ENCODE data around the gene DYNC1I2. TPM values are rescaled to one million over a fixed set of nuclear protein-coding genes. Genes with fewer than 3 reads are reported as not detected.
A peak's percentile ranks its signal among the peaks of the same experiment; 100 is the strongest.

Gene DYNC1I2
- total RNA-seq (77.2 TPM), polyA plus RNA-seq (74.2 TPM)
- long read RNA-seq, donor 1: 0 reads
- long read RNA-seq, donor 2, transcript DYNC1I2-203 (16 exons, 2,572 nt): major isoform, 23 of 98 reads
- long read RNA-seq, donor 2, transcript DYNC1I2-221 (3 exons, 581 nt): minor isoform, 6 of 98 reads
- long read RNA-seq, donor 2, transcript DYNC1I2-201 (16 exons, 2,589 nt): minor isoform, 11 of 98 reads
- long read RNA-seq, donor 2, partial matches to known transcripts: 56 of 98 reads
- long read RNA-seq, donor 2, other reads (novel, unspliced or antisense): 0 of 98 reads
- long read RNA-seq, donor 3, transcript DYNC1I2-201 (16 exons, 2,589 nt): minor isoform, 5 of 80 reads
- long read RNA-seq, donor 3, transcript DYNC1I2-203 (16 exons, 2,572 nt): major isoform, 11 of 80 reads
- long read RNA-seq, donor 3, partial matches to known transcripts: 63 of 80 reads
- long read RNA-seq, donor 3, other reads (novel, unspliced or antisense): 0 of 80 reads
- long read RNA-seq, donor 4, partial matches to known transcripts: 22 of 31 reads
- long read RNA-seq, donor 4, other reads (novel, unspliced or antisense): 0 of 31 reads
- long read RNA-seq, donor 5, transcript DYNC1I2-203 (16 exons, 2,572 nt): major isoform, 14 of 134 reads
- long read RNA-seq, donor 5, partial matches to known transcripts: 112 of 134 reads
- long read RNA-seq, donor 5, other reads (novel, unspliced or antisense): 0 of 134 reads
- long read RNA-seq, donor 6, transcript DYNC1I2-203 (16 exons, 2,572 nt): major isoform, 8 of 20 reads
- long read RNA-seq, donor 6, partial matches to known transcripts: 6 of 20 reads
- long read RNA-seq, donor 6, other reads (novel, unspliced or antisense): 0 of 20 reads
- long read RNA-seq, donor 7, transcript DYNC1I2-201 (16 exons, 2,589 nt): minor isoform, 8 of 71 reads
- long read RNA-seq, donor 7, transcript DYNC1I2-203 (16 exons, 2,572 nt): major isoform, 11 of 71 reads
- long read RNA-seq, donor 7, partial matches to known transcripts: 50 of 71 reads
- long read RNA-seq, donor 7, other reads (novel, unspliced or antisense): 0 of 71 reads
- long read RNA-seq, donor 8, transcript DYNC1I2-203 (16 exons, 2,572 nt): major isoform, 7 of 17 reads
- long read RNA-seq, donor 8, partial matches to known transcripts: 10 of 17 reads
- long read RNA-seq, donor 8, other reads (novel, unspliced or antisense): 0 of 17 reads
- long read RNA-seq, donor 9, transcript DYNC1I2-203 (16 exons, 2,572 nt): major isoform, 5 of 36 reads
- long read RNA-seq, donor 9, partial matches to known transcripts: 27 of 36 reads
- long read RNA-seq, donor 9, other reads (novel, unspliced or antisense): 0 of 36 reads
- long read RNA-seq, donor 10, partial matches to known transcripts: 37 of 42 reads
- long read RNA-seq, donor 10, other reads (novel, unspliced or antisense): 0 of 42 reads

GRCh38 chr2:171687287-171688128, at the start of gene DYNC1I2:
Gene DYNC1I2 (plus strand): TSS chr2:171687469. CDS start chr2:171690156, 2,687 bp downstream.
- peak within 1 kb of the TSS; percentile 43 to 80 for H3K27ac ChIP-seq (ENCODE audit: low read depth in 1 of 2, low read length in 1 of 2)

GRCh38 chr2:171651667-171652415, 35.4 kb upstream of the DYNC1I2 start:
- no peak for DNase-seq (ENCODE audit: low read depth in 6 of 9, low spot score in 9 of 9)

More at GRCh38 chr2:171687287-171688128, at the start of gene DYNC1I2:
- WGBS: under 1% methylated on average over 51 of the region's 51 CpGs
- Histone ChIP-seq H3K9me3 (ENCODE audit: control insufficient read depth in 2 of 2, insufficient read depth in 1 of 2, low read length in 1 of 2) (no peaks in the 10 kb centered on the region), H3K36me3 (ENCODE audit: control insufficient read depth in 2 of 2, insufficient read depth in 2 of 2, low read length in 1 of 2) (peaks cover 0 to 11% of the 10 kb centered on the region in 2 donors), H3K27me3 (ENCODE audit: control insufficient read depth in 2 of 2, insufficient read depth in 1 of 2, low read length in 1 of 2) (no peaks in the 10 kb centered on the region), H3K4me1 (ENCODE audit: control insufficient read depth in 2 of 2, insufficient read depth in 2 of 2, low read length in 2 of 2) (peaks cover 2 to 4% of the 10 kb centered on the region in 2 donors), H3K4me3 (ENCODE audit: low read length in 2 of 2) (peak within 1 kb of the TSS; percentile 88 to 89)
- peak; percentile 73 to 96 (median 85) for DNase-seq (ENCODE audit: low read depth in 6 of 9, low spot score in 9 of 9)

GRCh38 chr2:171652416-171652785, 34.9 kb upstream of the DYNC1I2 start:
- Histone ChIP-seq H3K27me3 (ENCODE audit: control insufficient read depth in 2 of 2, insufficient read depth in 1 of 2, low read length in 1 of 2) (no peaks in the 10 kb centered on the region), H3K9me3 (ENCODE audit: control insufficient read depth in 2 of 2, insufficient read depth in 1 of 2, low read length in 1 of 2) (peaks cover 0 to 2% of the 10 kb centered on the region in 2 donors), H3K4me1 (ENCODE audit: control insufficient read depth in 2 of 2, insufficient read depth in 2 of 2, low read length in 2 of 2) (no peaks in the 10 kb centered on the region), H3K36me3 (ENCODE audit: control insufficient read depth in 2 of 2, insufficient read depth in 2 of 2, low read length in 1 of 2) (no peaks in the 10 kb centered on the region), H3K27ac (ENCODE audit: low read depth in 1 of 2, low read length in 1 of 2) (no peak overlapping the region), H3K4me3 (ENCODE audit: low read length in 2 of 2) (no peak overlapping the region)
- no peak for DNase-seq (ENCODE audit: low read depth in 6 of 9, low spot score in 9 of 9)

More at GRCh38 chr2:171651667-171652415, 35.4 kb upstream of the DYNC1I2 start:
- no peak overlapping the region for H3K27ac ChIP-seq (ENCODE audit: low read depth in 1 of 2, low read length in 1 of 2)
- no peak overlapping the region for H3K4me3 ChIP-seq (ENCODE audit: low read length in 2 of 2)
- H3K27me3 ChIP-seq (ENCODE audit: control insufficient read depth in 2 of 2, insufficient read depth in 1 of 2, low read length in 1 of 2): no peaks in the 10 kb centered on the region
- H3K9me3 ChIP-seq (ENCODE audit: control insufficient read depth in 2 of 2, insufficient read depth in 1 of 2, low read length in 1 of 2): peaks cover 0 to 4% of the 10 kb centered on the region in 2 donors
- H3K4me1 ChIP-seq (ENCODE audit: control insufficient read depth in 2 of 2, insufficient read depth in 2 of 2, low read length in 2 of 2): no peaks in the 10 kb centered on the region
- H3K36me3 ChIP-seq (ENCODE audit: control insufficient read depth in 2 of 2, insufficient read depth in 2 of 2, low read length in 1 of 2): no peaks in the 10 kb centered on the region

- H3K4me3 ChIP-seq (ENCODE audit: low read length in 2 of 2): no peak overlapping the region
- H3K9me3 ChIP-seq (ENCODE audit: control insufficient read depth in 2 of 2, insufficient read depth in 1 of 2, low read length in 1 of 2): no peaks in the 10 kb centered on the region
- H3K4me1 ChIP-seq (ENCODE audit: control insufficient read depth in 2 of 2, insufficient read depth in 2 of 2, low read length in 2 of 2): no peaks in the 10 kb centered on the region
- no peak overlapping the region for H3K27ac ChIP-seq (ENCODE audit: low read depth in 1 of 2, low read length in 1 of 2)
- no peaks in the 10 kb centered on the region for H3K27me3 ChIP-seq (ENCODE audit: control insufficient read depth in 2 of 2, insufficient read depth in 1 of 2, low read length in 1 of 2)
- 12% methylated on average over 1 of the region's 1 CpG for WGBS
- DNase-seq (ENCODE audit: low read depth in 6 of 9, low spot score in 9 of 9): no peak
- no peaks in the 10 kb centered on the region for H3K36me3 ChIP-seq (ENCODE audit: control insufficient read depth in 2 of 2, insufficient read depth in 2 of 2, low read length in 1 of 2)
Observed at GRCh38 chr2:171655586-171655985, 31.7 kb upstream of the DYNC1I2 start.

GRCh38 chr2:171667041-171667440, 20.2 kb upstream of the DYNC1I2 start:
- H3K36me3 ChIP-seq (ENCODE audit: control insufficient read depth in 2 of 2, insufficient read depth in 2 of 2, low read length in 1 of 2): no peaks in the 10 kb centered on the region
- no peak for DNase-seq (ENCODE audit: low read depth in 6 of 9, low spot score in 9 of 9)
- no peaks in the 10 kb centered on the region for H3K27me3 ChIP-seq (ENCODE audit: control insufficient read depth in 2 of 2, insufficient read depth in 1 of 2, low read length in 1 of 2)
- H3K4me1 ChIP-seq (ENCODE audit: control insufficient read depth in 2 of 2, insufficient read depth in 2 of 2, low read length in 2 of 2): no peaks in the 10 kb centered on the region
- no peak overlapping the region for H3K27ac ChIP-seq (ENCODE audit: low read depth in 1 of 2, low read length in 1 of 2)
- H3K4me3 ChIP-seq (ENCODE audit: low read length in 2 of 2): no peak overlapping the region
- H3K9me3 ChIP-seq (ENCODE audit: control insufficient read depth in 2 of 2, insufficient read depth in 1 of 2, low read length in 1 of 2): no peaks in the 10 kb centered on the region

- no peaks in the 10 kb centered on the region for H3K27me3 ChIP-seq (ENCODE audit: control insufficient read depth in 2 of 2, insufficient read depth in 1 of 2, low read length in 1 of 2)
- H3K4me3 ChIP-seq (ENCODE audit: low read length in 2 of 2): no peak overlapping the region
- H3K4me1 ChIP-seq (ENCODE audit: control insufficient read depth in 2 of 2, insufficient read depth in 2 of 2, low read length in 2 of 2): no peaks in the 10 kb centered on the region
- no peaks in the 10 kb centered on the region for H3K9me3 ChIP-seq (ENCODE audit: control insufficient read depth in 2 of 2, insufficient read depth in 1 of 2, low read length in 1 of 2)
- no peaks in the 10 kb centered on the region for H3K36me3 ChIP-seq (ENCODE audit: control insufficient read depth in 2 of 2, insufficient read depth in 2 of 2, low read length in 1 of 2)
- 96% methylated on average over 5 of the region's 5 CpGs for WGBS
- H3K27ac ChIP-seq (ENCODE audit: low read depth in 1 of 2, low read length in 1 of 2): no peak overlapping the region
- no peak for DNase-seq (ENCODE audit: low read depth in 6 of 9, low spot score in 9 of 9)
Observed at GRCh38 chr2:171668183-171668582, 19.1 kb upstream of the DYNC1I2 start.

GRCh38 chr2:171669121-171669520, 18.1 kb upstream of the DYNC1I2 start:
- Histone ChIP-seq H3K4me1 (ENCODE audit: control insufficient read depth in 2 of 2, insufficient read depth in 2 of 2, low read length in 2 of 2) (no peaks in the 10 kb centered on the region), H3K27me3 (ENCODE audit: control insufficient read depth in 2 of 2, insufficient read depth in 1 of 2, low read length in 1 of 2) (no peaks in the 10 kb centered on the region), H3K36me3 (ENCODE audit: control insufficient read depth in 2 of 2, insufficient read depth in 2 of 2, low read length in 1 of 2) (no peaks in the 10 kb centered on the region), H3K27ac (ENCODE audit: low read depth in 1 of 2, low read length in 1 of 2) (no peak overlapping the region), H3K4me3 (ENCODE audit: low read length in 2 of 2) (no peak overlapping the region), H3K9me3 (ENCODE audit: control insufficient read depth in 2 of 2, insufficient read depth in 1 of 2, low read length in 1 of 2) (no peaks in the 10 kb centered on the region)
- 67% methylated on average over 3 of the region's 3 CpGs for WGBS
- no peak for DNase-seq (ENCODE audit: low read depth in 6 of 9, low spot score in 9 of 9)

GRCh38 chr2:171670655-171671054, 16.6 kb upstream of the DYNC1I2 start:
- Histone ChIP-seq H3K27me3 (ENCODE audit: control insufficient read depth in 2 of 2, insufficient read depth in 1 of 2, low read length in 1 of 2) (no peaks in the 10 kb centered on the region), H3K27ac (ENCODE audit: low read depth in 1 of 2, low read length in 1 of 2) (no peak overlapping the region), H3K4me3 (ENCODE audit: low read length in 2 of 2) (no peak overlapping the region), H3K9me3 (ENCODE audit: control insufficient read depth in 2 of 2, insufficient read depth in 1 of 2, low read length in 1 of 2) (no peaks in the 10 kb centered on the region), H3K4me1 (ENCODE audit: control insufficient read depth in 2 of 2, insufficient read depth in 2 of 2, low read length in 2 of 2) (no peaks in the 10 kb centered on the region), H3K36me3 (ENCODE audit: control insufficient read depth in 2 of 2, insufficient read depth in 2 of 2, low read length in 1 of 2) (no peaks in the 10 kb centered on the region)
- no peak for DNase-seq (ENCODE audit: low read depth in 6 of 9, low spot score in 9 of 9)
